OCI-LY1 (cell line): ENCODE results near the gene COL11A2.
A peak's percentile ranks its signal among the peaks of the same experiment; 100 is the strongest.

Experiments
- H2AFZ ChIP-seq: fragments of 200-600 bp; sonication (generic), shearing (Covaris generic); 2 replicates; pipeline ENCODE4 v1.6.0; 2014; ENCODE audit warnings: antibody characterized with exemption, mild to moderate bottlenecking, low read length
- H3F3A ChIP-seq: fragments of 200-600 bp; sonication (generic), shearing (Covaris generic); 2 replicates; pipeline ENCODE4 v1.6.0; 2014; ENCODE audit warnings: mild to moderate bottlenecking, antibody characterized with exemption, low read length, moderate library complexity; ENCODE audit not compliant: insufficient read depth
- H3K27ac ChIP-seq: fragments of 200-600 bp; sonication (generic); 2 replicates; pipeline ENCODE4 v1.5.1; 2014; ENCODE audit warnings: low read length, mixed run types, mild to moderate bottlenecking, low read depth; ENCODE audit not compliant: poor library complexity, severe bottlenecking
- H3K27me3 ChIP-seq: fragments of 200-600 bp; sonication (generic); 2 replicates; pipeline ENCODE4 v1.6.0; 2014; ENCODE audit warnings: antibody characterized with exemption, mild to moderate bottlenecking, low read length, moderate library complexity; ENCODE audit not compliant: insufficient read depth
- H3K36me3 ChIP-seq: fragments of 200-600 bp; sonication (generic); 2 replicates; pipeline ENCODE4 v1.6.1; 2014; ENCODE audit warnings: mild to moderate bottlenecking, antibody characterized with exemption, low read length, moderate library complexity, mixed read lengths; ENCODE audit not compliant: insufficient read depth
- H3K4me1 ChIP-seq: fragments of 200-600 bp; sonication (generic); 2 replicates; pipeline ENCODE4 v1.5.1; 2014; ENCODE audit warnings: mild to moderate bottlenecking, low read length, moderate library complexity; ENCODE audit not compliant: insufficient read depth, severe bottlenecking
- H3K4me2 ChIP-seq: fragments of 200-600 bp; sonication (generic), shearing (Covaris generic); 2 replicates; pipeline ENCODE4 v1.6.1; 2014; ENCODE audit warnings: low read length
- H3K4me3 ChIP-seq: fragments of 200-600 bp; sonication (generic); 2 replicates; pipeline ENCODE4 v1.5.1; 2014; ENCODE audit warnings: low read length, low read depth, mild to moderate bottlenecking, mixed read lengths; ENCODE audit not compliant: poor library complexity, severe bottlenecking
- H3K79me2 ChIP-seq: fragments of 200-600 bp; shearing (Covaris generic); 2 replicates; pipeline ENCODE4 v1.6.1; 2016; ENCODE audit warnings: mixed run types, low read length, mixed read lengths; ENCODE audit not compliant: insufficient read depth
- H3K9ac ChIP-seq: fragments of 200-600 bp; sonication (generic), shearing (Covaris generic); 2 replicates; pipeline ENCODE4 v1.6.1; 2014; ENCODE audit warnings: mild to moderate bottlenecking, low read length, mixed read lengths
- H3K9me2 ChIP-seq: fragments of 200-600 bp; sonication (generic), shearing (Covaris generic); 2 replicates; pipeline ENCODE4 v1.6.1; 2014; ENCODE audit warnings: low read depth, mild to moderate bottlenecking, low read length, mixed read lengths
- H3K9me3 ChIP-seq: fragments of 200-600 bp; shearing (Covaris generic); 2 replicates; pipeline ENCODE4 v1.6.1; 2014; ENCODE audit warnings: low read length, mixed read lengths
- H4K20me1 ChIP-seq: fragments of 200-600 bp; sonication (generic), shearing (Covaris generic); 2 replicates; pipeline ENCODE4 v1.6.0; 2016; ENCODE audit warnings: mild to moderate bottlenecking, low read length; ENCODE audit not compliant: insufficient read depth
- EZH2 ChIP-seq: fragments of 200-600 bp; sonication (generic), shearing (Covaris generic); IDR thresholded peaks from 2 replicates; pipeline ENCODE4 v1.8.0; 2017; ENCODE audit warnings: borderline replicate concordance, mixed run types, mild to moderate bottlenecking, antibody characterized with exemption, low read length, moderate library complexity, mixed read lengths
- TF ChIP-seq, protein P1 (sequence below): fragments of 200-600 bp; sonication (generic), shearing (Covaris generic); IDR thresholded peaks from 2 replicates; pipeline ENCODE4 v1.5.1; 2017; ENCODE audit warnings: mild to moderate bottlenecking, antibody characterized with exemption, low read length, moderate library complexity, mixed read lengths

Gene COL11A2

DNA sequence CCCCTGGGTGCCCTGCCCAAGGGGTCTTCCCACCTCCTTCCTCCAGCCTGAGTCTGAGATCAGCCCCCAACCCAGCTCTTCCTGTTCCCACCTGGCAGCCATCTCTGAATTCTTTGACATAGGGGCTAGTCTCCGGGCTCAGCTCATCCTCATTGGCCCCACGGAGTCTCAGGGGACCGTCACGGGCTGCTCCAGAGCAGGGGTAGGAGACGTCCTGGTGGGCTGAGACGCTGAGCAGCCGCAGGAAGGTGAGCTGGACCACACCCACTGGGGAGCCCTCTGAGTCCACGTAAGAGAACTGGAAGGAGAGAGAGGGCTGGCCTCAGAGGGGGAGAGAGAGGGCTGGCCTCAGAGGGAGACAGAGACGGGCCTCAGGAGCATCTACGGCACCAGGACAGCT, 28.1 kb downstream of the COL11A2 start:
- Histone ChIP-seq H3K4me3 (no peak overlapping the region), H3K4me2 (no peak overlapping the region), H3K9me2 (no peaks in the 10 kb centered on the region), H2AFZ (no peak overlapping the region), H3F3A (no peaks in the 10 kb centered on the region), H3K27me3 (no peaks in the 10 kb centered on the region), H3K27ac (no peak overlapping the region), H3K36me3 (no peaks in the 10 kb centered on the region), H3K9ac (no peak overlapping the region), H4K20me1 (no peaks in the 10 kb centered on the region), H3K79me2 (no peaks in the 10 kb centered on the region), H3K4me1 (peaks cover 6% of the 10 kb centered on the region), H3K9me3 (no peaks in the 10 kb centered on the region)
- no peak for TF ChIP-seq EZH2
- TF ChIP-seq, protein P1, sequence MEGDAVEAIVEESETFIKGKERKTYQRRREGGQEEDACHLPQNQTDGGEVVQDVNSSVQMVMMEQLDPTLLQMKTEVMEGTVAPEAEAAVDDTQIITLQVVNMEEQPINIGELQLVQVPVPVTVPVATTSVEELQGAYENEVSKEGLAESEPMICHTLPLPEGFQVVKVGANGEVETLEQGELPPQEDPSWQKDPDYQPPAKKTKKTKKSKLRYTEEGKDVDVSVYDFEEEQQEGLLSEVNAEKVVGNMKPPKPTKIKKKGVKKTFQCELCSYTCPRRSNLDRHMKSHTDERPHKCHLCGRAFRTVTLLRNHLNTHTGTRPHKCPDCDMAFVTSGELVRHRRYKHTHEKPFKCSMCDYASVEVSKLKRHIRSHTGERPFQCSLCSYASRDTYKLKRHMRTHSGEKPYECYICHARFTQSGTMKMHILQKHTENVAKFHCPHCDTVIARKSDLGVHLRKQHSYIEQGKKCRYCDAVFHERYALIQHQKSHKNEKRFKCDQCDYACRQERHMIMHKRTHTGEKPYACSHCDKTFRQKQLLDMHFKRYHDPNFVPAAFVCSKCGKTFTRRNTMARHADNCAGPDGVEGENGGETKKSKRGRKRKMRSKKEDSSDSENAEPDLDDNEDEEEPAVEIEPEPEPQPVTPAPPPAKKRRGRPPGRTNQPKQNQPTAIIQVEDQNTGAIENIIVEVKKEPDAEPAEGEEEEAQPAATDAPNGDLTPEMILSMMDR: no peak

- Histone ChIP-seq H3F3A (no peaks in the 10 kb centered on the region), H3K9me3 (no peaks in the 10 kb centered on the region), H3K36me3 (no peaks in the 10 kb centered on the region), H4K20me1 (no peaks in the 10 kb centered on the region), H3K9me2 (no peaks in the 10 kb centered on the region), H2AFZ (no peak overlapping the region), H3K4me1 (peaks cover 6% of the 10 kb centered on the region), H3K27ac (no peak overlapping the region), H3K4me2 (no peak overlapping the region), H3K79me2 (no peaks in the 10 kb centered on the region), H3K4me3 (no peak overlapping the region), H3K27me3 (no peaks in the 10 kb centered on the region), H3K9ac (no peak overlapping the region)
- TF ChIP-seq, protein P1: no peak
- no peak for TF ChIP-seq EZH2
Observed at GRCh38 chr6:33163540-33163939, 28.7 kb downstream of the COL11A2 start.

DNA sequence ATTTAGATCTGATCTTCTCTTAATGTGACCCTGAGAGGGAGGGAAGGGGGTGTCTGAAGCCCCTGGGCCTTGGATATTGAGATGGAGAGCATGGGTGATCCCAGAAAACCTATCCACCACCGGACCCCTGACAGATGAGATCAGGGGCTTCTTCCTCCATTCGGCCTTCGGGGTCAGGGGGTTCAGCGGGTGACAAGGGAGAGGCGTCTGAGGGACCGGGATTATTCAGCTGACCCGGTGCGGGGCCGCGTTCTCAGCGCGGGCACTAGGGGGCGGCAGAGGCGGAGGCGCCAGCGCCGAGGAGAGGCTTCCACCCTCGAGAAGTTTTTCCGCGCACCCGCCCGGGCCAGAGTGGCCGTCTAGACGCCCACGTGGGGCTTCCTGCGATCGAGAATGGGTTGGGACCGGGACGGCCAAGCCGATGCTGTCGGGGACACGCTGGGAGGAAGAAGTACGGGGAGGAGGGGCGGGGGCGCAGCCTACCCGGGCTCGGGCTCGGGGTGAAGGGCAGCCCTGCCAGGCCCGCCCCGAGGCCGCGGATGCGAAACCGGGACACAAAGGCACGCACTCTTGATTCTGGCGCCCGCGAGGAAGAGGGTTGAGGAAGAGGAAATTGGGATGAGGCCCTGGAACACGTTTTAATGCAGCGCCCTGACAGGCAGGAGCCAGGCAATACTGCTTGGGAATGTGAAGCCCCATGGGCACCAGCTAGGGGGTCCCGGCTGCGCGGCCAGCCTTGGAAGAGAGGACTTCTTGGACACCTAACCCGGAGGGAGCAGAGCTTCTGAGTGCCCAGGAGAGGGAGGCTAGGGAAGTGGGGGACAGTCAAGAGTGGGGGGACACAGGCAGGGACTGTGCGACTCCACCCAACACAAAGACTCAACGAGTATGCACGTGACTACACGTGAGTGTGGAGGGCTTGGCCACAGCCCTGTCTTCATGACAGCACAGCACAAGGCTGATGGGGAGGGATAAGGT, 30.6 kb downstream of the COL11A2 start:
- no peak for TF ChIP-seq EZH2
- TF ChIP-seq, protein P1: peak; percentile 90
- no peaks in the 10 kb centered on the region for H3F3A ChIP-seq
- no peaks in the 10 kb centered on the region for H3K9me3 ChIP-seq
- H3K4me3 ChIP-seq: peak overlapping the region; percentile 55
- no peaks in the 10 kb centered on the region for H4K20me1 ChIP-seq
- no peaks in the 10 kb centered on the region for H3K9me2 ChIP-seq
- H3K36me3 ChIP-seq: no peaks in the 10 kb centered on the region
- H2AFZ ChIP-seq: no peak overlapping the region; the same call in 1 of the 2 replicates
- no peaks in the 10 kb centered on the region for H3K79me2 ChIP-seq
- no peaks in the 10 kb centered on the region for H3K27me3 ChIP-seq
- peaks cover 6% of the 10 kb centered on the region for H3K4me1 ChIP-seq
- peak overlapping the region; percentile 45; the same call in 1 of the 2 replicates for H3K9ac ChIP-seq
- no peak overlapping the region for H3K27ac ChIP-seq
- H3K4me2 ChIP-seq: peak overlapping the region; percentile 73
